Smooth muscle cell of the brain vasculature (primary cell): Measurements from ENCODE around the gene CHCHD6.

Experiments used
- DNase-seq: peaks from one replicate; pipeline ENCODE4 v3.0.0-alpha.2; 2012; ENCODE audit warnings: low read depth, low spot score

CHCHD6 gene

DNA sequence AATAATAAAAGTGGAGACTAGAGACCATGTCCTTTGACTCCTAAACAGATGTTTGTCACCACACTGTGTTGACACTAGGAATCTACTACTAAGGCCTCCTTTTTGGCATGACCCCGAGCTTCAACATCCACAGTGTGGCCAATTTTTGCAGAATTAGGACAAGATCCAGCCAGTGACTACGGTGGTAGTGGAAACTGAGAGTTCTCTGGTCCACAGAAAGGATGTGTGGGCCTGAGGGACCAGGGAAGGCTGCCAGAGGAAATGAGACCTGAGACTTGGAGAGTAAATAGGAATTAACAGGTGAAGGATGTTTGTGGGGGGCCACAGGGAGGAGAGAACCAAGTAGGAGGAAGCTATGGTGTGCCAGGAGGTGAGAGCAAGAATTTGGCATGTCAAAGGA, 122.7 kb downstream of the CHCHD6 start:
- no peak for DNase-seq

DNA sequence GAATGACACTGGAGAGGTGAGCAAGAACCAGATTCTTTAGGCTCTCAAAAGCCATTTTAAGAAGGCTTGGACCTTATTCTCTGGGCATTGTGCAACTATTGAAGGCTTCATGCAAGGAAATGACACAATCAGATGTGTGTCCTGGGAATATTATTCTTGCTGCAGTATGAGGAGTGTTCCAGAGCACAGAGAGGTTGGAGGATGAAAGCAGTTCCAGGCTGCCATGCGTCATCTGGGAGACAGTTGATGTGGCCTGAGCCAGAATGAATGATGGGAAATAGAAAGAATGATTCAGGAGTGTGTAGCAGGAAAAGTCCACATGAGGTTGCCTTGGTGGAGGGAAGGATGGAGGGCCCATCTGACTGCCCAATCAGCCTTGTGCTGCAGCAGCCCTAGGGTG, 123.1 kb downstream of the CHCHD6 start:
- DNase-seq = no peak

DNA sequence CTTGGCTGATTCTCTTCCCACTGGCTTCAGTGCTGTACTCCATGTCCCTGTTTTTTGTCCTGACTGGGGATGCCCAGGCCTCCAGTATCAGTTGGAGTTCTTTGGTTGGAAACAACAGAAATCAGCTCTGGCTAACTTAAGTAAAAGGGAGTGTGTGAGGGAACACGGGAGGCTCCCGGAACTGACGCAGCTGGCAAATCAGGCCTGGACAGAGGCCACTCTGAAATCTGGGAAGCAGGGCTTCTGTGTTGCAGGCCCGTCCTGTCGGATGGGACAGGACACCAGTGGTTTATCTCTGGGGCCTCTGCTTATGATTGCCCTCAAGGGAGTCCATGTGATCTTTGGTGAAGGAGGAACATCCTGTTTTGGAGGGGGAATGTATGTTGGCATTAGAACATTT, 124.3 kb downstream of the CHCHD6 start:
- DNase-seq = no peak

DNA sequence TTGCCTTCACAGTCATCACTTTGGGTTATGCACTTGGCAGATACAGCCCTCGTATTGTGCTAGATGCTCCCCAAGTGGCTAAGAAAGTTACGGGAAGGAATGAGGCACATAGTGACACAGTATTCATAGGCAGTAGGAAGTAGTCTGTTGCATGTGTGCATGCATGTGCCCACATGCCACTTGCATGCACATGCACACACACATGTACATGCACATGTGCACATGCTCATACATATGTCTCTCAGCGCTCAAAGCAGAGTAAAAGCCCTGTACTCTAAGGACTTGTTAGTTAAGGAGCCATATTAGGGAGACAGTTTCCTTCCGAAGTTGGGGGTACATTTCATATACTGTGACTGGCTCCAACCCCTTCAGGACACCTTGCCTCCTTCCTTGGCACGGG, 128.9 kb downstream of the CHCHD6 start:
- DNase-seq = no peak

DNA sequence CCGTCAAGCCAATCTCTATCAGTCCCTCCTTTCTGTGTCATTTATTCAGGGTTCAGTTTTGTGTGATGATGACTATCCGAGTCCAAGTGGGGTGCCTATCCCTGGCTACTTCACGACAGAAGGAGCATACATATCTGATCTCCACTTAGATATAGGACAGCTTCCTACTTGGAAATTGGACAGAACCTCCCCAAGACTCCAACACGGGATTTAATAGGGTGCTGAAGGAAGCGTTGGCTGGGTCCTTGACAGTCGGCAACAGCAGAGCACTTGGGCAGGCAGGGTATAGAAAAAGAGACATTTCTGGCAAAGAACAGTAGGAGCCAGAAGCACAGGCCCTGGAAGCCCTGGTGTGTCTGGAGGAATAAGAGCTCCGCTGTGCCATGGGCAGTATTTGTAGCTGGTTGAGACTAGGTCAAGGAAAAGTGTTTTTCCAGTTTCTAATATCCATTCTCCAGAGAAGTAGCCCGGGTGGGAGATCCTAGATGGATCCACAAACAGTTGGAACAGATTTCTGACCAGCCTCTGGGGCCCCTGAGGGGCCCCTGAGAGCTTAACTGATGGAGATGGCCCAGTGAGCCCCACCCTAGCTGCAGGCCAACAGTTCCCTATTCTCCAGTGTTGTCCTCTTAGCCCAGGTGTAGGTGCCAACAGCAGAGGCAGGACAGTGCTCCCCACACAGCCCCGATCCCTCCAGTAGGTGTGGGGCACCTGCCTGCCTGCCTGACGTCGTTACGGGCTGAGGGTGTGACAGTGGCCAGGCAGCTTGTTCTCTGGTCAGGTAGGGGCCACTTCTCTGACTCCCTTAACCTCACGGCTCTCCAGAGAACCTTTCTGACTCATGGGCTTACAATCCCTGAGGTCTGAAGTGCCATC, 130.8 kb downstream of the CHCHD6 start:
- no peak for DNase-seq

DNA sequence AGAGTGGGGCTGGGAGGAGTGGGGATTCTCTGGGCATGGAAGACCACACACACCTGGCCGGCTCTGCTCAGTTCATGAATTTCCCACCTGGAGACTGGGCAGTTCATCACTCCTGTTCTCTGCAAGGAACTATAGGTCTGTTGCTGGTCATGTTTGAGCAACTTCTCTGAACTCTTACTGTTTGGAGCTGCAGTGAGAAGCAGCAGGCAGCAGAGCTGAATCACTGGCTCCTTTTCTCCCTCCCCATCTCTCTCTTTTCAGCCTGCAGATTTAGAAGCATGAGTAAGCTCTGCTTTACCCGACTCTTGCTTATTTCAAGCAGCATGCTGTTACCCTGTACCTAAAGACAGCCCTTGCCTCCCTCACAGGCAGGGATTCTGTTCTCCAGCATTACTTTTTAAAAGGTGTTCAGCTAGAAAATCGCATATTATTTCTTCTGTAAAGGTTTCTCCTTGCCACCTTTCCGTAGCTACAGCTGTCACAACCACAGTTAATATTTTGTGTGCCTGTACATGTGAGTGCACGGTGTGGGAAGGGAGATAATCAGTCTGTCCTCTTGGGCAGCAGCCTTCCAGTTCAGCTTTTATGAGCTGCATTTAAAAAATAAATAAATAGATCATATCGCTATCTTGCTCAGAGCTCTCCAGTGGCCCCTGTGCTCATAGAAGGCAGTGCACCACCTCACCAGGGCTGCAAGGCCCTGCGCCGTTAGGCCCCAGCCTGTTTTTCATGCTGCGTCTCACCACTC, 131.6 kb downstream of the CHCHD6 start:
- DNase-seq = no peak

DNA sequence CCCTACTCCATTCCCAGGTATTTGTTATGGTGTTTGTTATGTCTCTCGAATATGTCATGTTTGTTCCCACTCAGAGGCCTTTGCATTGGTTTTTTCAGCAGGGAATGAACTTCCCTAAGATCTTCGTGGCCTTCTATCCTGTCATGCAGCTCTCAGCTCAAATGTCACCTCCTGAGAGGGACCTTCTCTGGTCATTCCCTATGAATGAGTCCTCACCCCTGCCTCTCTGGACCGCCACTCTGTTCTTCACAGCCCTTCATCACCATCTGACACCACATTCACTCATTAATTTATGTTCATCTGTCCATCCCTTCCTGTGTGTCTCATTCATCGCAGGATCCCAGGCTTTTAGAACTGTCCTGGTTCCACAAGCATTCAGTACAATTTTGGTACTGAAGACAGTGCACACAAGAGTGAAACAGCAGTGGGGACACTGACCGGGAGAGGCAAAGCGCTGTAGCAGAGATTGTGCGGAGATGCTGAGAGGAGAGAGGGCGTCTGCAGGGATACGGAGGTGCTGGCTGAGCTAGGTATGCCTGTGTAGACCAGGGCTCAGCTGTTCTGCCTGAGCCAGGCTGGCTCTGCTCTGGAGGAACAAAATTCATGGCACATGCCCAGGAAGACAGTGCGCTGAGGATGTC, 132.3 kb downstream of the CHCHD6 start:
- DNase-seq = no peak

DNA sequence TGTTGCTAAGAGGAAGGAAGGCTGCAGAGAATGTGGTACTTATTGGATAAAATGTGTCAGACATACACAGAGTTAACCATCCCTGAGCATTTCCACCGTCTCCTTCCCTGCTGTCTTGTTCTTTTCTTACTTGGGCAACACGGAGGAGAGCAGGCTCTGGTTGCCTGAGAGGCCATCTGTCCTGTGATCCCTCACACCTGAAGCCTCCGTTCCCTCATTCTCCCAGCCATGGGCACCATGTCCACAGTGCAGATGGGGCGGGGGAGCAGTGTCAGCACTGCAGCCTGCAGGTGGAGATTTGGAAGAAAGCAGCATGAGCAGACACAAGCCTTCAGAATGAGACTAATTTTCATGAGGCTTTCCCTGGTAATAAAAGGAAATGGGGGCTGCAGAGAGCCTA, 133.7 kb downstream of the CHCHD6 start:
- DNase-seq = no peak

DNA sequence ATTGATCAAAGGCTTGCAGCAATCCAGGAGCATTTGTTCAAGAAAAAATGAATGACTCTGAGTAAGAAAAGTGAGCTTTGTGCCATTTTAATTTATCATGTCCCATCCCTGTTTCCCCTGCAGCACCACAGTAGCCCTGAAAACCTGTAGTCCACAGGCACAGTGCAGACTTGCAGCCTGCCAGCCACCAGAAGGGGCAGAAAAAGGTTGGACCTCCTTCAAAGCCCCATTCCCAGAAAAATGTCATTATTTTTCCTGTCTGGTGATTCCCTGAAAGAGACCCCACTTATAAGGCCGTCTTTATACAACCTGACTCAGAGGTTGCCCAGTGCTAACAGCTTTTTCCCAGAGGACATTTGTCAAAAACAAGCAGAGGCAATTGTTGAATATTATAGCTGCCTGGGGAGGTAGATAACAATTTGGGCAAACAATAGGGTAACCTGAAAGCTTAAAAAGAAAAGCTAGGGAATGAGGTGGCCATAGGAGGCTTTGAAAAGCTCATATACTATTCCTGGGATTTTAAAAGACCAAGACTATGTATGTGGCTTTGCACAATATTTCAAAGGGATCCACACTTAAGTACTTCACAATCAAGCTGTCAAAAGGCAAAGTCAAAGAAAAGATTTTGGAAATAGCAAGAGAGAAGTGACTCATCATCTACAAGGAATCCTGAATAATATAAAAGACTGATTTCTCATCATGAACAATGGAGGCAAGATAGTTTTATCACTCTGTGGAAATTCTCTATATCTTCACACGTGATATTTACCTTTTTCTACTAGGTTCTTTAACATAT, 142.1 kb downstream of the CHCHD6 start:
- DNase-seq = no peak

DNA sequence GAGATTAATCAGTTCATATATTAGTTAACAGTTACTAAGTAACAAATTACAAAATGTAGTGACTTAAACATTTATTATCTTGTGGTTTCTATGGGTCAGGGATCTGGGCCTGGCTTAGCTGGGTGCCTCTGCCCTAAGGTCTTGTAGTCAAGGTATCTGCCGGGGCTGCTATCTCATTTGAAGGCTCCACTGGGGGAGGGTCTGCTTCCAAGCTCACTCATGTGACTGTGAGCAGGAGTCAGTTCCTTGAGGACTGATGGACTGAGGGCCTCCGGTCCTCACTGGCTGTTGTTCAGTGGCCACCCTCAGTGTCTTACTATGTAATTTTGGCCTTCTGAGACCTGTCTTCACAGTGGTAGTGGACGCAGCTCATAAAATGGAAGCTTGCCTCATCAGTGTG, 143.0 kb downstream of the CHCHD6 start:
- DNase-seq = no peak

DNA sequence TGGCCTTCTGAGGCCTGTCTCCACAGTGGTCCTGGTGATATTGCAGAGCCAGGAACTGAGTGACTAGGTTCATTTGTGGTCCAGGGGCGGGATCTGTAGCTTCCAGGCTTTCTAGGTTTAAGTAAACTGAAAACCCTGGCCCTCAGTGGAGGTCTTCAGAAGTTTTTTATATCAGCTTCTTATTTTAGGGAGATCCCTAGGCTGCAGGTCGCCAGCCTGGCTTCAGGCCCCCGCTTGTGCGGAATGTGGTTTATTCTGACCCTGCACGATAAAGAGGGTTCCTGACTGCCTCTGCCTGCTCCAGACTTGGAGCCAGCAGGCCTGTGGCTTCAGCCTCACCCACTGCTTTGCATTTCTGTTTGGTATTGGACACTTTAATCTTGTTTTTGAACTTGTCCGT, 145.0 kb downstream of the CHCHD6 start:
- DNase-seq = no peak

DNA sequence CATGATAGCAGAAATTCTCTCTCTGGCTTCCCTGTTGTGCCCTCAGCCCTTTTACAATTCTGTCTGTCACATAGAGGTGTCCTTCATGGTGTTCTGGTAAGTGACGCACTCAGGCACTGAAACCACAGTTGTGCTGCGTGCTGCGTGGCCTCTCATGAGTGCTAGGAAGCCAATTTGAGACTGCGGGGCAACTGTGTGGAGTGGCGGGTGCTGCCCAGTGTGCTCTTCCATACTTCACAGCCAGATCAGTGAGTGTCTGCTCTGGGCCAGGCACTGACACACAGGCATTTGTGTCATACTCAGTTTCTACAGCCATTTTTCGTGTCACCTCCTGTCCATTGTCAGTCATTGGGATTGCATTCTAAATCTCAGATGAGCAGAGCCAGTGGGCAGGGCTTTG, 145.7 kb downstream of the CHCHD6 start:
- no peak for DNase-seq

DNA sequence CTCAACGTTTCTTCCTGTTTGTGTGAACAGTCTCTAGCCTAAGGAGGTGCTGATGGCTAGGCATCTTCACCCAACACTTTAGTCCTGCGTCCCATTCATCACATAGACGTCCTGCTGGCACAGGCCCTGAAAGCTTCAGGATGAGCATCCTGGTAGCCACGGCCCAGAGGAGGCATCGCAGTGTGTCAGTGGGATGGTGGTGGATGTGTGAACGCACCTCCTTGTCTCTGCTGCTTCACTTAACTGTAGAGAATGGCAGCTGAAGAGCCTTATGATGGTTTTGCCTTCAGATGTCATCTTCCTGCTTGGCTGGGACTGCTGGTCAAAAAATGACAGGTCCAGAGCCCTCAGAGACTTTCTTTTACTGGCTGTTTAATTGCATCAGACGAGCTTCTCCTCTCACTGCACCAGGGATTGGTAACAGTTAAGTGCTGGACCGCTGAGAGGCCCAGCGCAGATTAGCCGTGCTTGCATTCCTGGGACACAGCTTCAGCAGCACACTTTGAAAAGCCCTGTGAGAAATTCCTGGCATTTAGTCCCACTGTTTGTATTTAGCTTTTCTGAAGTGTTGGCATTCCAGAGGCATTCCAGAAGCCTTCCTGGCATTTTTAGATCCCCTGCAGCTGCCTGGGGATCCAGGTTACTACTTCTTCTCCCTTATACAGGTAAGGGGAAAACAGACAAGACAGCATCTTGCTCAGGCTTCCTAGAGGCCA, 146.5 kb downstream of the CHCHD6 start:
- no peak for DNase-seq

DNA sequence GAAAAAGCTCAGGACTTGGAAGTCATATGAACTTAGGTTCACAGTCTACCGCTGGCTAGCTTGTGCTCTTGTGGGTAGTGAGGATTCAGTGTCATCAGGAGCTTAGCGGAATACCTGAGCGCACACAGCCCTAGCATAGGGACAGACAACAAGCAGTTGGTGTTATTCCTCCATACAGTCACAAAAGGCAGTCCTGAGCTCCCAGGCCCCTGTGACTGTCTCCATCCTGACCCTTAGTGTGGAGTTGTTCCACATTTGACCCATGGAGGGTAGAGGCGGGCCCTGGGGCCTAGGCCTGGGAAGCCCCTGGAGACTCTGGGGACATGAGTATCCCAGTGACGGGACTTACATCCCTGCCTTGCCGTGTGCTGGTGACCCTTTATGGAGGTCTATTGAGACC, 147.3 kb downstream of the CHCHD6 start:
- DNase-seq = no peak

DNA sequence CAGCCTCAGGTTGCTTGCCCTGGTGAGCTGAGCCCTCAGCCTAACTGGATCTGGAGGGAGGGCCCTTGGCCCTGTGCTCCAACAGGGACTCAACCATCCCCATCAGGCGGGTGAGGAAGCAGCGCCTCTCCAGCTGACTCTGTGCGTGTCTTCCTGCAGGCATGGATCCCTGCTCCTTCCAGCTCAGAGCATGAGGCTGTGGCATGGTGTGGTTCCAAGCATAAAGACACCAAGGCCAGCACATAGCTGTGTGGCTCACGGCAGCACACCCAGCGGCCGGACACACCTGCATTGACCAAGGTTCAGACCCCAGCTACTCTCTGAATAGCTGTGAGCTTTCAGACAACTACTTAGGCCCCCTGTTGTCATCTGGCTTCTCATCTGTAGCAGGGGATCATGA, 147.9 kb downstream of the CHCHD6 start:
- no peak for DNase-seq

DNA sequence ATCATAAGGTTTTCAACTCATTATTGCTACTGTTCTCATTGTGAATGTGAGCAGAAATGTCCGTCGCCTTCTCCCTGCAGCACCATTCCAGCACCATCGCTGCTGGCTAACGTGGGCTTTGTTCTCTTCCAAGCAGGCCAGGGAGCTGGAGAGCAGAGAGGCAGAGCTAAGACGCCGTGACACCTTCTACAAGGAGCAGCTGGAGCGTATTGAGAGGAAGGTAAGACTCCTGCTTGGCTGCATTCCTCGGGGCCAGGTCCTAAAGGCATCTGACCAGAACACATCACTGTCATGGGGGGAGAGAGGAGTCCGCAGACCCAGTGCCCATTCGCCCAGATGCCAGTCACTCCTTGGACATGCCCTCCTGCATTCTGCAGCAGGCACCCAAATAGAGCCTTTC, 148.5 kb downstream of the CHCHD6 start:
- no peak for DNase-seq

DNA sequence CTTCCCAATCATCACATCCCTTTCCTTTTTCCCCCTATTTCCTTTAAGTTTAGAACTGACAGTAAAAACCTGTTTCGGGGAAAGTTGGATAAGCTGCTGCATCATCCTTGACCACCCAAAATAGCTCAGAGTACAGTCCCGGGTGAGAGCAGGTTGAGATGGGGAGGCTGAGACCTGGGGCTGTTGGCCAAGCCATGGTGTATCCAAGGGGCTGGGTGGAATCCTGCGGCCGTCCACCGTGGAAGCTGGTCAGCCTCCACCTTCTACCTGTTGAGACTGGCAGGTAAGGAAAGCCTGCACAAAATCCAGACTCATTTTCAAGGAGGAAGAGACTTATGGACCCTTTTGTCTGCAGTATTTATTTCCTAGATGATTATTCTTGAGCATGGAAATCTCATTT, 150.6 kb downstream of the CHCHD6 start:
- no peak for DNase-seq

DNA sequence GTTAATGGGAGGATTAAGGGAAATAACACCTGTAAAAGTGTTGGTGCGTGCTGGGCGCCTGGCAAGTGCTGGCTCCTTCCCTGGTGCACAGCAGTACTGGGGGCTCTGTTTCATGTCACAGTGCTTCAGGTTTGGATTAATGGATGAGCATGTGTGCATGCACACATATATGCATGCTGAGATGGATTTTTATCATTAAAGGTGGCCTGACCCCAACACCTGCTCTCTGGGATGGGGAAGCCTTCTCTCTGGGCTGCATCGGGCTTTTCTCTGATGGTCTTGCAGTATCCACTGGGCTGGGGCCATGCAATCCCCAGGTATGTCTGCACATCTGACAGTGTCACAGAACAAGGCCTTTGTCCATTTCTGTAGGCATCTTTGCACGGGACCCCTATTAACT, 151.3 kb downstream of the CHCHD6 start:
- no peak for DNase-seq

DNA sequence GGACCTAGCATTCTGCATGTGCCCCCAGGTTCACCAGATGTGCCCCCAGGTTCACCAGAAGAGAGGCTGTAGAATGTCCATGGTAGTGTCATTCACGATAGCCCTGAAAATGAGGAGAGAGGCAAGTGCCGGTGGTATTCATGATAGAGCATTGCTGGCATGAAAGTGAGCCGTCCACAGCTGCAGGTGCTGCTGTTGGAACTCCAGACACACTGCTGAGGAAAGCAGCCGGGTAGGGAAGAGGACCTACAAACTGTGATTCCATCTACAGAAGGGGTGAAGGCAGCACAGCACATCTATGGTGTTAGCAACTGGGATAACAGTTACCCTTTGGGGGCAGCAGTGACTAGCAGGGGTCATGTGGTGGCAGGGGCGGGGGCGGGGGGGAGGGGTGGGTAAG, 153.9 kb downstream of the CHCHD6 start:
- no peak for DNase-seq

DNA sequence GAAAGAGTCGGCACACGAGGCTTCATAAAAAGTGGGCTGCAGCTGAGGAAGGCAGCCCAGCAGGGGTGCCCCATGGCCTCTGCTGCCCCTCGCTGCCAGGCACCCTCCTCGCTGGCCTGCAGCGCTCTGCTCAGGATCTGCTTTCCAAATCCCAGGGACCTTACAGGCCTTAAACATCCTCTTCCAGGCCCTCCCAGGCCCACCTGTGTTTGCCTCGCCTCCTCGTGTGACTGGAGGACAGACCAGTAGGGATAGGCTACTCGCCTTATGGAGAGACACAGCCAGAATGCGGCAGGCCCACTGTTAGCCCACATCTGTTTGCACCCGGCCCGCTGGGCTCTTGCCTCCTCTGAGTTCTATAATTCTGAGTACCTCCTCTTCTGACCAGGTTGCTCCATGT, 154.4 kb downstream of the CHCHD6 start:
- DNase-seq = no peak

DNA sequence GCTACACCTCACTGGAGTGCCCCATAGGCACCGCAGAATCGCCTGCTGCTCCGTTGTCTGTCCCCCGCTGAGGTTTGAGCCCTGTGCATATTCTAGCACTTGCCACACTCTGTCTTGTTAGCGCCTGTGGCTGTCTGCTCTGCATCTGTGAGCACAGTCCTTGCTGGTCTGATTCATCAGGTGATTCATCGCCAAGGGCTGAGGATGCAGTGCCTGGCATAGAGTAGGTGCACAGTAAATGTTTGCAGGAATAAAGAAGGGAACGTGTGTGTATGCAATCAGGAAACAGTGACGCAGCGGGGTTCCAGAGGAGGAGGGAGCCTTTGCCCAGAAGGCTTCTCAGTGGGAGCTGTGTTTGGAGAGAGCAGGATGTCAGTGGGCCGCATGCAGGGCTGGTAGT, 154.8 kb downstream of the CHCHD6 start:
- peak; percentile 57 for DNase-seq
